ENCODE results near the gene PRMT3.

- TF ChIP-seq CTCF (IDR thresholded peaks at IDR 0.05; ENCODE audit: low read length) (no peak), EZH2 (optimal IDR thresholded peaks at IDR 0.05; ENCODE audit: low read depth, low read length) (no peak), EZH2phosphoT487 (IDR thresholded peaks at IDR 0.05; ENCODE audit: low read length) (no peak)
Observed at GRCh38 chr11:20457934-20458680, 70.6 kb downstream of the PRMT3 start.
